ENCODE results near the gene PCNT. TPM values are rescaled to one million over a fixed set of nuclear protein-coding genes. Genes with fewer than 3 reads are reported as not detected.
"Not testable (repeated sequence)": the region's sequence is repeated elsewhere in the genome, so short reads cannot be mapped to it uniquely, and the experiment has no call there.

Gene PCNT
- total RNA-seq, 4 donors from 2014 or later = 30.3 to 44.0 (median 33.3) TPM

- no peak for DNase-seq (ENCODE audit: low spot score in 2 of 2)
- WGBS, 2 donors = 0% methylated on average over 1 to 15 of the region's 36 CpGs
- intact Hi-C loops (cut with DNase I; ENCODE audit: low total_unique reads) = no loop called here
- peak overlapping the region; percentile 88 for H3K4me3 ChIP-seq (ENCODE audit: low read depth, poor library complexity, severe bottlenecking)
- TF ChIP-seq POLR2A (IDR thresholded peaks at IDR 0.05) = no peak
- TF ChIP-seq, protein P1, sequence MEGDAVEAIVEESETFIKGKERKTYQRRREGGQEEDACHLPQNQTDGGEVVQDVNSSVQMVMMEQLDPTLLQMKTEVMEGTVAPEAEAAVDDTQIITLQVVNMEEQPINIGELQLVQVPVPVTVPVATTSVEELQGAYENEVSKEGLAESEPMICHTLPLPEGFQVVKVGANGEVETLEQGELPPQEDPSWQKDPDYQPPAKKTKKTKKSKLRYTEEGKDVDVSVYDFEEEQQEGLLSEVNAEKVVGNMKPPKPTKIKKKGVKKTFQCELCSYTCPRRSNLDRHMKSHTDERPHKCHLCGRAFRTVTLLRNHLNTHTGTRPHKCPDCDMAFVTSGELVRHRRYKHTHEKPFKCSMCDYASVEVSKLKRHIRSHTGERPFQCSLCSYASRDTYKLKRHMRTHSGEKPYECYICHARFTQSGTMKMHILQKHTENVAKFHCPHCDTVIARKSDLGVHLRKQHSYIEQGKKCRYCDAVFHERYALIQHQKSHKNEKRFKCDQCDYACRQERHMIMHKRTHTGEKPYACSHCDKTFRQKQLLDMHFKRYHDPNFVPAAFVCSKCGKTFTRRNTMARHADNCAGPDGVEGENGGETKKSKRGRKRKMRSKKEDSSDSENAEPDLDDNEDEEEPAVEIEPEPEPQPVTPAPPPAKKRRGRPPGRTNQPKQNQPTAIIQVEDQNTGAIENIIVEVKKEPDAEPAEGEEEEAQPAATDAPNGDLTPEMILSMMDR (IDR thresholded peaks at IDR 0.05) = no peak
Measured at GRCh38 chr21:46459024-46459355, 135.0 kb downstream of the PCNT start.

GRCh38 chr21:46459356-46460112, 135.6 kb downstream of the PCNT start:
- peak; percentile 33 to 93 for DNase-seq (ENCODE audit: low spot score in 2 of 2)
- TF ChIP-seq POLR2A (IDR thresholded peaks at IDR 0.05) = no peak
- TF ChIP-seq, protein P1 (IDR thresholded peaks at IDR 0.05) = no peak
- H3K4me3 ChIP-seq (ENCODE audit: low read depth, poor library complexity, severe bottlenecking) = peak overlapping the region; percentile 88
- 4 to 9% methylated on average over 11 to 36 of the region's 41 CpGs for WGBS, 2 donors
- intact Hi-C loops (cut with DNase I; ENCODE audit: low total_unique reads) = no loop called here

GRCh38 chr21:46461909-46462308, 138.0 kb downstream of the PCNT start:
- WGBS, 2 donors = 60 to 71% methylated on average over 5 of the region's 5 CpGs
- no peak overlapping the region for H3K4me3 ChIP-seq (ENCODE audit: low read depth, poor library complexity, severe bottlenecking)
- DNase-seq (ENCODE audit: low spot score in 2 of 2) = peak in 1 of 2 donors; percentile 43
- TF ChIP-seq POLR2A (IDR thresholded peaks at IDR 0.05) = no peak
- TF ChIP-seq, protein P1 (IDR thresholded peaks at IDR 0.05) = no peak
- intact Hi-C loops (cut with DNase I; ENCODE audit: low total_unique reads) = no loop called here

DNA sequence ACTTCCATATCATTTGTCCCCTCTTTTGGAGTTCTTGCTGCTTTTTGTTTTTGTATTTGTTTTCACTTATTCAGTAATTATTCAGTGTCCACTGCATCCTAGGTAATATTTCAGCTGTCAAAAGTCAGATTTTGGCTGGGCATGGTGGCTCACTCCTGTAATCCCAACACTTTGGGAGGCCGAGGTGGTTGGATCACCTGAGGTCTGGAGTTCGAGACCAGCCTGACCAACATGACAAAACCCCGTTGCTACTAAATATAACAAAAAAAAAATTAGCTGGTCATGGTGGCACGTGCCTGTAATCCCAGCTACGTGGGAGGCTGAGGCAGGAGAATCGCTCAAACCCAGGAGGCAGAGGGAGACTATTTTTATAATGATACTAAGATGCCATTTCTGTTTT, 141.2 kb downstream of the PCNT start:
- H3K4me3 ChIP-seq (ENCODE audit: low read depth, poor library complexity, severe bottlenecking); intact Hi-C loops (cut with DNase I; ENCODE audit: low total_unique reads): not testable (repeated sequence)
- 94 to 96% methylated on average over 6 of the region's 6 CpGs for WGBS, 2 donors
- peak in 1 of 2 donors; percentile 18 for DNase-seq (ENCODE audit: low spot score in 2 of 2)

GRCh38 chr21:46465651-46466050, 141.7 kb downstream of the PCNT start:
- no peak overlapping the region for H3K4me3 ChIP-seq (ENCODE audit: low read depth, poor library complexity, severe bottlenecking)
- no peak for DNase-seq (ENCODE audit: low spot score in 2 of 2)
- no peak for TF ChIP-seq POLR2A (IDR thresholded peaks at IDR 0.05)
- TF ChIP-seq, protein P1 (IDR thresholded peaks at IDR 0.05) = no peak
- WGBS, 2 donors = 78 to 80% methylated on average over 3 of the region's 3 CpGs
- intact Hi-C loops (cut with DNase I; ENCODE audit: low total_unique reads) = no loop called here

- 52 to 60% methylated on average over 6 of the region's 6 CpGs for WGBS, 2 donors
- TF ChIP-seq, protein P1 (IDR thresholded peaks at IDR 0.05) = no peak
- no peak for TF ChIP-seq POLR2A (IDR thresholded peaks at IDR 0.05)
- no peak overlapping the region for H3K4me3 ChIP-seq (ENCODE audit: low read depth, poor library complexity, severe bottlenecking)
- peak in 1 of 2 donors; percentile 17 for DNase-seq (ENCODE audit: low spot score in 2 of 2)
- intact Hi-C loops (cut with DNase I; ENCODE audit: low total_unique reads) = no loop called here
Measured at GRCh38 chr21:46468108-46468774, 144.3 kb downstream of the PCNT start.

Data from lower leg skin (tissue), 4 donors.